GM18870 (cell line): ENCODE measurements around the gene DUX4.
"Not testable (repeated sequence)": the region's sequence is repeated elsewhere in the genome, so short reads cannot be mapped to it uniquely, and the experiment has no call there.

ENCODE experiments used
- ATAC-seq: cut with Tn5 transposase; IDR thresholded peaks from one replicate; pipeline ENCODE4 v1.9.1; 2021; ENCODE audit warnings: moderate library complexity; ENCODE audit not compliant: unreplicated experiment

Gene DUX4

GRCh38 chr4:190173428-190173827 is at the start of gene DUX4:
Gene DUX4 (plus strand): TSS chr4:190173774. CDS start chr4:190173774, 0 bp downstream.
- not testable (repeated sequence) for ATAC-seq

- not testable (repeated sequence) for ATAC-seq
These were observed 1.9 kb downstream of the DUX4 start for GRCh38 chr4:190175436-190175835.

GRCh38 chr4:190177727-190178605 is 4.4 kb downstream of the DUX4 start:
- not testable (repeated sequence) for ATAC-seq

DNA sequence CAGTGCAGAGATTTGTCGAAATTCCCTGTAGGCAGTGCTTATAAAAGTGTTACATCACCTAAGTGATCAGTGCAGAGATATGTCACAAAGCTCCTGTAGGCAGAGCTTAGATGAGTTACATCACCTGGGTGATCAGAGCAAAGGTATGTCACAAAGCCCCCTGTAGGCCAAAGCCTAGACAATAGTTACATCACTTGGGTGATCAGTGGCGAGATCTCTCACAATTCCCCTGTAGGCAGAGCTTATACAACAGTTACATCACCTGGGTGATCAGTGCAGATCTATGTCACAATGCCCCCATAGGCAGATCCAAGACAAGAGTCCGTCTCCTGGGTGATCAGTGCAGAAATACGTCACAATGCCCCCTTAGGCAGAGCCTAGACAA is 5.0 kb downstream of the DUX4 start:
- not testable (repeated sequence) for ATAC-seq

- ATAC-seq: peak; percentile 55
These were observed 5.6 kb downstream of the DUX4 start for GRCh38 chr4:190179030-190179739.

DNA sequence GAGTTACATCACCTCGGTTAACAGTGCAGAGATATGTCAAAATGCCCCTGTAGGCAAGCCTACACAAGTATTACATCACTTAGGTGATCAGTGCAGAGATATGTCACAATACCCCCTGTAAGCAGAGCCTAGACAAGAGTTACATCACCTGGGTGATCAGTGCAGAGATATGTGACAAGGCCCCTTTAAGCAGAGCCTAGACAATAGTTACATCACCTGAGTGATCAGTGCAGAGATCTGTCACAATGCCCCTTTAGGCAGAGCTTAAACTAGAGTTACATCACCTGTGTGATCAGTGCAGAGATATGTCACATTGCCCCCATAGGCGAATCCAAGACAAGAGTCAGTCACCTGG is 6.1 kb downstream of the DUX4 start:
- ATAC-seq: peak; percentile 29

GRCh38 chr4:190180947-190181346 is 7.4 kb downstream of the DUX4 start:
- ATAC-seq: not testable (repeated sequence)

- not testable (repeated sequence) for ATAC-seq
These were observed 8.0 kb downstream of the DUX4 start for GRCh38 chr4:190181481-190182100.

DNA sequence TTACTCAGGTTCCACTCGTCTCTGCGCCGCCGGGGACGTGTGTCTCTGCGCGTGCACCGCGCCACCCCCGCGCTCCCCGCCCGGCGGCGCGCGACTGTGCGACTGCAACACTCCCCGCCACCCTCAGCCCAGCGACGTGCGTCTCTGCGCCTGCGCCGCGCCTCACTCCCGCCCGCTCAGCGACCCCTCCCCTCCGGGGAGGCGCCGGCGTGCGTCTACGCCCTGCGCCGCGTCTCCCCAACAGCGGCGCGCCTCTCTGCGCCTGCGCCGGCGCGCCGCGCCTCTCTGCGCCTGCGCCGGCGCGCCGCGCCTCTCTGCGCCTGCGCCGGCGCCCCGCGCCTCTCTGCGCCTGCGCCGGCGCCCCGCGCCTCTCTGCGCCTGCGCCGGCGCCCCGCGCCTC is 29.9 kb downstream of the DUX4 start:
- ATAC-seq: not testable (repeated sequence)
